HG02763 (cell line): ENCODE data around the gene DCTN4.
A peak's percentile ranks its signal among the peaks of the same experiment; 100 is the strongest.
"Not testable (repeated sequence)": the region's sequence is repeated elsewhere in the genome, so short reads cannot be mapped to it uniquely, and the experiment has no call there.

ENCODE experiments used
- ATAC-seq: cut with Tn5 transposase; IDR thresholded peaks from one replicate; pipeline ENCODE4 v1.9.1; 2021; ENCODE audit warnings: mild to moderate bottlenecking, moderate library complexity; ENCODE audit not compliant: unreplicated experiment

DCTN4 gene

GRCh38 chr5:150742455-150743141, 16.2 kb downstream of the DCTN4 start:
- not testable (repeated sequence) for ATAC-seq

GRCh38 chr5:150740992-150741391, 17.8 kb downstream of the DCTN4 start:
- ATAC-seq: no peak

DNA sequence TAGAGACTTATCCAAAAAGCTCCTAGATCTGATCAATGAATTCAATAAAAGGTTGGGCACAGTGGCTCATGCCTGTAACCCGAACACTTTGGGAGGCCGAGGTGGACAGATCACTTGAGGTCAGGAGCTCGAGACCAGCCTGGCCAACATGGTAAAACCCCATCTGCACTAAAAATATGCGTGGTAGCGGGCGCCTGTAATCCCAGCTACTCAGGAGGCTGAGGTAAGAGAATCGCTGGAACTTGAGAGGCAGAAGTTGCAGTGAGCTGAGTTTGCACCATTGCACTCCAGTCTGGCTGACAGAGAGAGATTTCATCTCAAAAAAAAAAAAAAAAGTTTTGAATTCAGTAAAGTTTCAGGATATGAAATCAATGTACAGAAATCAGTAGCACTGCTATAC, 20.0 kb downstream of the DCTN4 start:
- no peak for ATAC-seq

DNA sequence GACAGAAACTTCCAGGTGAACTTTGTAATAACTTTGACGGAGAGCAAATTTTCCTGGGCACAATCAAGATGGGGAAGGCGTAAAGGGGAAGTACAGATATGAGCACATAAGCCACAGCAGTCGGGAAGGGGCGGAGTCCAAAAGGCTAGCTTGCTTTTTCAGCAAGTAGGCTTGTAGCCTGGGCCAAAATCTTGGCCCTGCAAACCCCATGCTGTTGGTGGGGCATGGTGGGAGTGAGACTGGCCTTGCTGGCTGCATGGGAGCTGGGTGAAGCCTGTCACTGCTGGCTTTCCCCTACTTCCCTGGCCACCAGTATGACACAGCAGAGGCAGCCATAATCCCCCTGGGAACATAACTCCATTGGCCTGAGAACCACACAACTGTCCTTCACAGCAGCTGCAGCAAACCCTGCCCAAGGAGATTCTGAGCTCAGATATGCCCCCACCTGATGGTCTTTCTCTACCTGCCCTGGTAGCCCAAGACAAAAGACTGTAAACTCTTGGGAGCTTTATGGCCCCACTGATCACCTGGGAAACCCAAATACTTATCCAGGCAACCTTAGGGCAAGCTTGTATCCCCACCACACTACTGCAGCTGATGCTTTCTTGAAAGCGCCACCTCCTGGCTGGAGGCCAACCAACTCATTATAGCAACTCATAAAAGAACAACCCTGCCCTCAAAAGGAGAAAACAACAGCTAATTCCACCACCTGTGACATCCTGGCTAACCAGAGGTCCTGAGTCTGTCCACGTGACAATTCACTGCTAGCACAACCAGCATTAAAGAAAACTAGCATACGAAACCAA, 24.0 kb downstream of the DCTN4 start:
- peak; percentile 60 for ATAC-seq

- ATAC-seq: no peak
These were observed 27.1 kb downstream of the DCTN4 start for GRCh38 chr5:150731669-150732242.

DNA sequence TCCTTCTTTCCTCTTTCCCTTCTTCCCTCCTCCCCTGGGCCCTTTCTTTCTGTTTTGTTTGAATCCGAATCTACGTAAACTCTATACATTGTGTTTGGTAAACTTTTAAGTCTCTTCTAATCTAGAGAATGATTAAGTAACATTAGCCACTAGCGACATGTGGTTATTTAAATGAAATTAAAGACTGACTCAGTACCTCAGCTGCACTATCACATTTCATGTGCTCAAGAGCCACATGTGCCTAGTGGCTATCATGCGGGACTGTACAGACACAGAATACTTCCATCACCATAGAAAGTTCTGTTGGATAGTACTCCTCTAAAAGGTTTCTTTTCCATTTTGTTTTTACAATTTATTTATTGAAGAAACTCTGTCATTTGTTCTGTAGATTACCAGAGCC, 29.0 kb downstream of the DCTN4 start:
- no peak for ATAC-seq

- ATAC-seq: no peak
These were observed 35.0 kb downstream of the DCTN4 start for GRCh38 chr5:150723845-150724244.

DNA sequence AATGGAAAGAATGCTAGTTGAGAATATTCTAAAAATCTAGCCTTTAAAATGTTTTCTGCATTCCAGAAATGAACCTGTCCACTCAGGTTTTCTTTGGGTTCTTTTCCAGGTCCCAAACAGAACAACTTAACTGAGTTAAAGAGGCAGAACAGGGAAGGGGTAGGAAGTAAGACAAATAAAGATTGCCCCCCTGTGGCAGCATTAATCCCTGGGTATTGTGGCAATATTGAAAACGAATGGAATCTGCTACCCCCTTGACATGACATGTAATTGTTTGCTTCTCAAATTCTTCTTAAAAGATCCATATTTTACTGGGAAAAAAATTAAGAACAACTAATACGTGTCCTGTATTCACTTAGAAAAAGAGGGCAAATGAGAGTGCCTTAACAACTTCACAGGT, 48.7 kb downstream of the DCTN4 start:
- no peak for ATAC-seq

GRCh38 chr5:150706776-150707390, 51.9 kb downstream of the DCTN4 start:
- no peak for ATAC-seq

GRCh38 chr5:150703762-150704161, 55.1 kb downstream of the DCTN4 start:
- ATAC-seq: no peak

- peak; percentile 98 for ATAC-seq
These were observed 58.0 kb downstream of the DCTN4 start, which contains the start of gene RBM22 for GRCh38 chr5:150700594-150701377. TSS of gene RBM22 (minus strand) at chr5:150701062. CDS start at chr5:150700985, 77 bp downstream.

GRCh38 chr5:150700246-150700593, 58.6 kb downstream of the DCTN4 start:
- peak; percentile 11 for ATAC-seq

DNA sequence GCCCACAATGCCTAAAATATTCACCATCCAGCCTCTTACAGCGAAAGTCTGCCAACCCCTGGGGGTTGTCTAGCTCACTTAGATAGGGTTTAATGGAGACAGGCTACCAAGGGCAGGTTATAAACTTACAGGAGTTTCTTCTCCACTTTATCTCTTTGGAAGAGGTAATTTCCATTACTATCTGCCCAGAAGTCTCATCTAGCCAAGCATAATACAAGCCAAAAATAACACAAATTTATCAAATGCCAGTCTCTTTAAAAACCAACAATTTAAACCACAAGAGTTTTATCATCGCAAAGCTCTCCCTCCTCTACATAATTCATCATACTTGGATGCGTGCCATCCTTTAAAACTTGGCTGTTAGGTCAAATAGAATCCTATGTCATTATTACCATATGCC, 64.2 kb downstream of the DCTN4 start:
- no peak for ATAC-seq

GRCh38 chr5:150692276-150692675, 66.5 kb downstream of the DCTN4 start:
- no peak for ATAC-seq

GRCh38 chr5:150690760-150691159, 68.1 kb downstream of the DCTN4 start:
- no peak for ATAC-seq

DNA sequence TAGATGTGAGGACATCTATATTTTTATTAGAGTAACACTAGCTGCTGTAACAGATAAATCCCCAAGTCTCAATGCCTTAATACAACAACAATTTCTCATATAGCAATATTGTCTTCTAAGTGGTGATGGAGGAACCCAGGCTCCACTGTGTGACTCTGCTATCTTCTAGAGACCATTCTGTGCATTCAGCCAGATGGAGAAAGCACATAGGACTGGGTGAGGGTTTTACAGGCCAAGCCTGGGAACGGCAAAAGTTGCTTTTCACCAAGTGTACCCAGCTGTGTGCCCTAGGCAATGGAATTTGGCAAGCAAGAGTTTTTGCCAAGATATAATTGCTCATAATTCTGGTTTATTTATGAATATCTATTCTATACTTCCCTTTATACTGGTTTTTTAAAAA, 69.7 kb downstream of the DCTN4 start:
- no peak for ATAC-seq

DNA sequence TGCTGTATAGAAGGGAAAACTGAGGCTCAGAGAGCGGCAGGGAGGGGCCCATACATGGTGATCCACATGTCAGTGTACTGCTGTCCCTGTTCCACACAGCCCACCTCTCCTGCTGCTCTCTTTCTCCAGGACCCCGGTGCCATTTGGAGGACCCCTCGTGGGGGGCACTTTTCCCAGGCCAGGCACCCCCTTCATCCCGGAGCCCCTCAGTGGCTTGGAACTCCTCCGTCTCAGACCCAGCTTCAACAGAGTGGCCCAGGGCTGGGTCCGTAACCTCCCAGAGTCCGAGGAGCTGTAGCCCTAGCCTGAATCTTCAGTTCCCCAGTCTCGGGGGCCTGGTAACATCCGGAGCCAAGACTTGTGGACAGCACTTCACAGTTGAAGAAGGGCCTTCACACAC, 82.2 kb downstream of the DCTN4 start:
- no peak for ATAC-seq

DNA sequence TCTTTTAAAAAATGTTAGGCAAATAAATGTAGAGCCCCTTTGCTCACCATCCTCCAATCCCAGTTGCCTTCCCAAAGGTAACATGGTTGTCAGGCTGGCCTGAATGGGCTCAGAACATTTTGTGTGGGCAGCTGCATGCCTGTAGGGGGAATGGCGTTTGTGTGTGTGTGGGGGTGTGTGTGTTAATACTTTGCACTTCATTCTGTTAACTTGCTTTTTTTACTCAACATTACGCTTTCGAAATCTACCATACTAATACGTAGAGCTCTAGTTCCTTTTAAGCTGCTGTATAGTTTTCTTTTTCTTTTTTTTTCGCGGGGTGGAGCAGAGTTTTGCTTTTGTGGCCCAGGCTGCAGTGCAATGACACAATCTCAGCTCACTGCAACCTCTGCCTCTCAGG, 83.7 kb downstream of the DCTN4 start:
- no peak for ATAC-seq

- no peak for ATAC-seq
These were observed 84.4 kb downstream of the DCTN4 start for GRCh38 chr5:150674341-150674821.

GRCh38 chr5:150672884-150673275, 85.9 kb downstream of the DCTN4 start:
- ATAC-seq: no peak
